K562 (cell line): ENCODE results near the gene ENOX2. TPM values are rescaled to one million over a fixed set of nuclear protein-coding genes. Genes with fewer than 3 reads are reported as not detected.

Source experiments
- ARID3B ChIP-seq: fragments of 250-450 bp; sonication (Bioruptor Pico); IDR thresholded peaks from 2 replicates; pipeline ENCODE4 v1.4.0; 2020; ENCODE audit warnings: borderline replicate concordance
- ERF ChIP-seq: fragments of 450-650 bp; formaldehyde crosslinking; IDR thresholded peaks from 2 replicates; pipeline ENCODE4 v1.4.0; 2020; ENCODE audit warnings: mild to moderate bottlenecking, mixed read lengths
- FOSL1 ChIP-seq: fragments of 200-800 bp; sonication (Bioruptor generic); conservative IDR thresholded peaks from 2 replicates; pipeline ENCODE4 v1.6.1; 2016; ENCODE audit warnings: missing genetic modification characterization, missing compliant biosample characterization
- GATA2 ChIP-seq: sonication (generic); formaldehyde crosslinking; IDR thresholded peaks from 2 replicates; pipeline ENCODE4 v1.4.0; 2020; ENCODE audit warnings: mild to moderate bottlenecking, missing genetic modification reagents
- IFI16 ChIP-seq: fragments of 250-450 bp; sonication (Bioruptor Pico); IDR thresholded peaks from 2 replicates; pipeline ENCODE4 v2.1.2; 2022; ENCODE audit warnings: mild to moderate bottlenecking, inconsistent platforms
- REST ChIP-seq, 2 experiments: fragments of 450-650 bp; formaldehyde crosslinking in 1 of 2; IDR thresholded peaks; 2 replicates each; pipeline versions ENCODE4 v1.4.0 to v1.6.1; 2014 to 2020; ENCODE audit warnings: mild to moderate bottlenecking in 2 of 2, borderline replicate concordance in 1 of 2, low read depth in 1 of 2
- SUPT5H ChIP-seq: fragments of 450-650 bp; IDR thresholded peaks from 2 replicates; pipeline ENCODE4 v1.6.1; 2016
- ZNF165 ChIP-seq: fragments of 250-450 bp; sonication (Bioruptor Pico); IDR thresholded peaks from 2 replicates; pipeline ENCODE4 v1.4.0; 2020; ENCODE audit warnings: borderline replicate concordance
- ZNF695 ChIP-seq: fragments of 450-650 bp; formaldehyde crosslinking; IDR thresholded peaks from 2 replicates; pipeline ENCODE4 v1.4.0; 2020; ENCODE audit warnings: mild to moderate bottlenecking, moderate library complexity
- ZNF778 ChIP-seq: fragments of 450-650 bp; formaldehyde crosslinking; IDR thresholded peaks from 2 replicates; pipeline ENCODE4 v1.4.0; 2020; ENCODE audit warnings: mild to moderate bottlenecking, moderate library complexity
- polyA plus RNA-seq, 8 experiments: library from polyadenylated mRNA; depleted of rRNA in 4 of 8; stranded (reverse) in 5 of 8; unstranded in 3 of 8; fragments of >200 nt; fragmentation: Nextera tagmentation in 2 of 8; fragmentation: Illumina TruSeq in 1 of 8; extraction: Ambion mirVana in 2 of 8; extraction: Trizol in 1 of 8; gene quantifications; 2 replicates each; pipeline versions ENCODE4 v1.2.1 to v1.2.3, GENCODE V29; 2011 to 2014; ENCODE audit warnings: inconsistent platforms in 1 of 8, missing spikeins in 1 of 8
- total RNA-seq, 7 experiments: library from RNA; depleted of rRNA in 6 of 7; stranded (reverse); fragments of >200 nt in 6 of 7; fragmentation: Illumina TruSeq in 2 of 7; extraction: Trizol in 2 of 7; gene quantifications; 2 replicates each; pipeline versions ENCODE4 v1.2.1 to v1.2.3, GENCODE V29; 2011 to 2021; ENCODE audit warnings: low replicate concordance in 1 of 7
- TF ChIP-seq, protein P1 (sequence below): fragments of 450-650 bp; formaldehyde crosslinking; IDR thresholded peaks from 2 replicates; pipeline ENCODE4 v1.4.0; 2022; ENCODE audit warnings: mild to moderate bottlenecking, moderate library complexity
- TF ChIP-seq, protein P2 (sequence below): sonication (generic); formaldehyde crosslinking; IDR thresholded peaks from 2 replicates; pipeline ENCODE4 v1.5.0; 2020; ENCODE audit warnings: missing genetic modification reagents
- TF ChIP-seq, protein P3 (sequence below), 3 experiments: IDR thresholded peaks in 2 of 3; conservative IDR thresholded peaks in 1 of 3; 2 replicates each; pipeline ENCODE4 v1.5.1; 2011 to 2012; ENCODE audit warnings: low read length in 3 of 3, mild to moderate bottlenecking in 3 of 3, control low read depth in 2 of 3, improper control_type of control experiment in 1 of 3, inconsistent platforms in 1 of 3, low read depth in 1 of 3, mixed read lengths in 1 of 3, moderate library complexity in 1 of 3; ENCODE audit not compliant: insufficient read depth in 2 of 3
- TF ChIP-seq, protein P4 (sequence below): fragments of 250-450 bp; sonication (Bioruptor Pico); IDR thresholded peaks from 2 replicates; pipeline ENCODE4 v1.5.0; 2021

ENOX2 gene
- total and polyA plus RNA-seq, 9 of the 15 experiments (the other 6 are each of a cell fraction or from before 2014, with no cell fraction given), result 6.1 to 24.0 (median 13.8) TPM

GRCh38 chrX:130694983-130695382, 208.0 kb downstream of the ENOX2 start (continued):
- TF ChIP-seq, protein P1, sequence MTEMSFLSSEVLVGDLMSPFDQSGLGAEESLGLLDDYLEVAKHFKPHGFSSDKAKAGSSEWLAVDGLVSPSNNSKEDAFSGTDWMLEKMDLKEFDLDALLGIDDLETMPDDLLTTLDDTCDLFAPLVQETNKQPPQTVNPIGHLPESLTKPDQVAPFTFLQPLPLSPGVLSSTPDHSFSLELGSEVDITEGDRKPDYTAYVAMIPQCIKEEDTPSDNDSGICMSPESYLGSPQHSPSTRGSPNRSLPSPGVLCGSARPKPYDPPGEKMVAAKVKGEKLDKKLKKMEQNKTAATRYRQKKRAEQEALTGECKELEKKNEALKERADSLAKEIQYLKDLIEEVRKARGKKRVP (CRISPR knock-in tag), result no peak
- TF ChIP-seq ARID3B (no peak), REST (IDR thresholded peaks at IDR 0.05; ENCODE audit: borderline replicate concordance) (no peak), REST (CRISPR knock-in tag; IDR thresholded peaks at IDR 0.05; ENCODE audit: low read depth) (no peak), GATA2 (CRISPR knock-in tag) (no peak; the same call in 1 of the 2 replicates), IFI16 (no peak), SUPT5H (no peak), ERF (no peak), FOSL1 (tag) (peak; percentile 30; the same call in 1 of the 2 replicates), ZNF165 (CRISPR knock-in tag) (no peak), ZNF695 (CRISPR knock-in tag) (no peak), ZNF778 (CRISPR knock-in tag) (no peak)
- TF ChIP-seq, protein P2, sequence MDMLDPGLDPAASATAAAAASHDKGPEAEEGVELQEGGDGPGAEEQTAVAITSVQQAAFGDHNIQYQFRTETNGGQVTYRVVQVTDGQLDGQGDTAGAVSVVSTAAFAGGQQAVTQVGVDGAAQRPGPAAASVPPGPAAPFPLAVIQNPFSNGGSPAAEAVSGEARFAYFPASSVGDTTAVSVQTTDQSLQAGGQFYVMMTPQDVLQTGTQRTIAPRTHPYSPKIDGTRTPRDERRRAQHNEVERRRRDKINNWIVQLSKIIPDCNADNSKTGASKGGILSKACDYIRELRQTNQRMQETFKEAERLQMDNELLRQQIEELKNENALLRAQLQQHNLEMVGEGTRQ (CRISPR knock-in tag), result no peak
- TF ChIP-seq, protein P3, sequence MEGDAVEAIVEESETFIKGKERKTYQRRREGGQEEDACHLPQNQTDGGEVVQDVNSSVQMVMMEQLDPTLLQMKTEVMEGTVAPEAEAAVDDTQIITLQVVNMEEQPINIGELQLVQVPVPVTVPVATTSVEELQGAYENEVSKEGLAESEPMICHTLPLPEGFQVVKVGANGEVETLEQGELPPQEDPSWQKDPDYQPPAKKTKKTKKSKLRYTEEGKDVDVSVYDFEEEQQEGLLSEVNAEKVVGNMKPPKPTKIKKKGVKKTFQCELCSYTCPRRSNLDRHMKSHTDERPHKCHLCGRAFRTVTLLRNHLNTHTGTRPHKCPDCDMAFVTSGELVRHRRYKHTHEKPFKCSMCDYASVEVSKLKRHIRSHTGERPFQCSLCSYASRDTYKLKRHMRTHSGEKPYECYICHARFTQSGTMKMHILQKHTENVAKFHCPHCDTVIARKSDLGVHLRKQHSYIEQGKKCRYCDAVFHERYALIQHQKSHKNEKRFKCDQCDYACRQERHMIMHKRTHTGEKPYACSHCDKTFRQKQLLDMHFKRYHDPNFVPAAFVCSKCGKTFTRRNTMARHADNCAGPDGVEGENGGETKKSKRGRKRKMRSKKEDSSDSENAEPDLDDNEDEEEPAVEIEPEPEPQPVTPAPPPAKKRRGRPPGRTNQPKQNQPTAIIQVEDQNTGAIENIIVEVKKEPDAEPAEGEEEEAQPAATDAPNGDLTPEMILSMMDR (IDR thresholded peaks at IDR 0.05 in 2 of 3, conservative IDR thresholded peaks at IDR 0.05 in 1 of 3; ENCODE audit: insufficient read depth in 2 of 3, low read depth in 1 of 3, low read length in 3 of 3), result no peak
- TF ChIP-seq, protein P4, sequence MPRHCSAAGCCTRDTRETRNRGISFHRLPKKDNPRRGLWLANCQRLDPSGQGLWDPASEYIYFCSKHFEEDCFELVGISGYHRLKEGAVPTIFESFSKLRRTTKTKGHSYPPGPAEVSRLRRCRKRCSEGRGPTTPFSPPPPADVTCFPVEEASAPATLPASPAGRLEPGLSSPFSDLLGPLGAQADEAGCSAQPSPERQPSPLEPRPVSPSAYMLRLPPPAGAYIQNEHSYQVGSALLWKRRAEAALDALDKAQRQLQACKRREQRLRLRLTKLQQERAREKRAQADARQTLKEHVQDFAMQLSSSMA (CRISPR knock-in tag), result no peak
